Measurements from ENCODE around the gene SYT1.

- TF ChIP-seq EZH2 (IDR thresholded peaks at IDR 0.05; ENCODE audit: borderline replicate concordance, low read depth, low read length, poor library complexity, severe bottlenecking) (no peak), CTCF (conservative IDR thresholded peaks at IDR 0.05; ENCODE audit: low read depth, low read length) (no peak)
These were observed 276.1 kb downstream of the SYT1 start for GRCh38 chr12:79140711-79141110.

Measured in A673 (cell line).